HL-60 (cell line): ENCODE measurements around the gene ZC3H12C.
A peak's percentile ranks its signal among the peaks of the same experiment; 100 is the strongest.
"Not testable (repeated sequence)": the region's sequence is repeated elsewhere in the genome, so short reads cannot be mapped to it uniquely, and the experiment has no call there.

Experiments used
- DNase-seq, 2 experiments: peaks; one replicate each; pipeline ENCODE4 v3.0.0-alpha.2; 2010 to 2020; ENCODE audit warnings: low read depth in 1 of 2, low spot score in 1 of 2
- H3K27ac ChIP-seq: fragments of 250-450 bp; sonication (Bioruptor Pico); replicated peaks from 2 replicates; pipeline ENCODE4 v1.5.1; 2020; ENCODE audit warnings: mild to moderate bottlenecking, moderate library complexity
- H3K27me3 ChIP-seq: fragments of 250-450 bp; sonication (Bioruptor Pico); 2 replicates; pipeline ENCODE4 v1.5.1; 2021; ENCODE audit warnings: mild to moderate bottlenecking, moderate library complexity; ENCODE audit not compliant: insufficient read depth, poor library complexity, severe bottlenecking
- H3K4me3 ChIP-seq: replicated peaks from 2 replicates; pipeline ENCODE4 v1.5.1; 2011; ENCODE audit warnings: mild to moderate bottlenecking, control low read depth, low read length; ENCODE audit not compliant: insufficient read depth
- CTCF ChIP-seq: IDR thresholded peaks from one replicate; pipeline ENCODE4 v1.5.1; 2011; ENCODE audit warnings: low read length, control low read depth, inconsistent platforms; ENCODE audit not compliant: insufficient read depth
- GABPA ChIP-seq: IDR thresholded peaks from 2 replicates; pipeline ENCODE4 v1.6.1; 2012; ENCODE audit warnings: low read depth
- POLR2AphosphoS5 ChIP-seq: IDR thresholded peaks from 2 replicates; pipeline ENCODE4 v1.6.1; 2012; ENCODE audit warnings: low read depth
- REST ChIP-seq: IDR thresholded peaks from 2 replicates; pipeline ENCODE4 v1.6.1; 2012; ENCODE audit warnings: low read depth; ENCODE audit not compliant: insufficient replicate concordance
- SPI1 ChIP-seq: IDR thresholded peaks from 2 replicates; pipeline ENCODE4 v1.6.1; 2012; ENCODE audit warnings: low read depth, mild to moderate bottlenecking, borderline replicate concordance

Gene ZC3H12C

GRCh38 chr11:110068001-110068400 is 25.2 kb upstream of the ZC3H12C start:
- not testable (repeated sequence) for H3K27me3 ChIP-seq, H3K27ac ChIP-seq, H3K4me3 ChIP-seq, DNase-seq

- peak; percentile 29 to 60 for DNase-seq
- Histone ChIP-seq H3K27me3 (no peaks in the 10 kb centered on the region), H3K27ac (peak overlapping the region; percentile 62), H3K4me3 (no peak overlapping the region)
- TF ChIP-seq POLR2AphosphoS5 (no peak), GABPA (no peak), REST (no peak), CTCF (no peak), SPI1 (peak; percentile 21; the same call in 1 of the 2 replicates)
Observed at GRCh38 chr11:110069158-110069737, 23.9 kb upstream of the ZC3H12C start.

- no peak for DNase-seq
- Histone ChIP-seq H3K27me3 (no peaks in the 10 kb centered on the region), H3K27ac (no peak overlapping the region), H3K4me3 (no peak overlapping the region)
- no peak for TF ChIP-seq REST
- TF ChIP-seq SPI1, result no peak
- no peak for TF ChIP-seq GABPA
- no peak for TF ChIP-seq POLR2AphosphoS5
Observed at GRCh38 chr11:110070176-110070575, 23.0 kb upstream of the ZC3H12C start.

- DNase-seq, result no peak
- H3K4me3 ChIP-seq, result no peak overlapping the region
- H3K27ac ChIP-seq, result no peak overlapping the region
- no peak for TF ChIP-seq POLR2AphosphoS5
- no peak for TF ChIP-seq REST
- TF ChIP-seq GABPA, result no peak
- no peak for TF ChIP-seq SPI1
- TF ChIP-seq CTCF, result no peak
- H3K27me3 ChIP-seq, result no peaks in the 10 kb centered on the region
Observed at GRCh38 chr11:110071197-110071596, 22.0 kb upstream of the ZC3H12C start.
